Adipocyte (in vitro differentiated cells): ENCODE data around the gene PFKFB3.
"Not testable (repeated sequence)": the region's sequence is repeated elsewhere in the genome, so short reads cannot be mapped to it uniquely, and the experiment has no call there.

ENCODE experiments used
- DNase-seq: peaks from one replicate; pipeline ENCODE4 v3.0.0-alpha.2; 2015; ENCODE audit warnings: low read depth
- H3K27me3 ChIP-seq: replicated peaks from 2 replicates; pipeline ENCODE4 v1.7.0; 2013; ENCODE audit warnings: mild to moderate bottlenecking, low read length, moderate library complexity; ENCODE audit not compliant: control insufficient read depth, insufficient read depth
- H3K36me3 ChIP-seq: 2 replicates; pipeline ENCODE4 v1.7.0; 2013; ENCODE audit warnings: low read length, mild to moderate bottlenecking, moderate library complexity; ENCODE audit not compliant: control insufficient read depth, insufficient read depth, severe bottlenecking
- H3K4me1 ChIP-seq: 2 replicates; pipeline ENCODE4 v1.7.0; 2013; ENCODE audit warnings: mild to moderate bottlenecking, low read length, moderate library complexity; ENCODE audit not compliant: control insufficient read depth, insufficient read depth
- H3K4me3 ChIP-seq: 2 replicates; pipeline ENCODE4 v1.7.0; 2013; ENCODE audit warnings: mild to moderate bottlenecking, low read length, moderate library complexity
- H3K9ac ChIP-seq: 2 replicates; pipeline ENCODE4 v1.7.0; 2013; ENCODE audit warnings: mild to moderate bottlenecking, low read length, moderate library complexity
- H3K9me3 ChIP-seq: 2 replicates; pipeline ENCODE4 v1.7.0; 2013; ENCODE audit warnings: mild to moderate bottlenecking, low read length, moderate library complexity; ENCODE audit not compliant: control insufficient read depth

The PFKFB3 gene

DNA sequence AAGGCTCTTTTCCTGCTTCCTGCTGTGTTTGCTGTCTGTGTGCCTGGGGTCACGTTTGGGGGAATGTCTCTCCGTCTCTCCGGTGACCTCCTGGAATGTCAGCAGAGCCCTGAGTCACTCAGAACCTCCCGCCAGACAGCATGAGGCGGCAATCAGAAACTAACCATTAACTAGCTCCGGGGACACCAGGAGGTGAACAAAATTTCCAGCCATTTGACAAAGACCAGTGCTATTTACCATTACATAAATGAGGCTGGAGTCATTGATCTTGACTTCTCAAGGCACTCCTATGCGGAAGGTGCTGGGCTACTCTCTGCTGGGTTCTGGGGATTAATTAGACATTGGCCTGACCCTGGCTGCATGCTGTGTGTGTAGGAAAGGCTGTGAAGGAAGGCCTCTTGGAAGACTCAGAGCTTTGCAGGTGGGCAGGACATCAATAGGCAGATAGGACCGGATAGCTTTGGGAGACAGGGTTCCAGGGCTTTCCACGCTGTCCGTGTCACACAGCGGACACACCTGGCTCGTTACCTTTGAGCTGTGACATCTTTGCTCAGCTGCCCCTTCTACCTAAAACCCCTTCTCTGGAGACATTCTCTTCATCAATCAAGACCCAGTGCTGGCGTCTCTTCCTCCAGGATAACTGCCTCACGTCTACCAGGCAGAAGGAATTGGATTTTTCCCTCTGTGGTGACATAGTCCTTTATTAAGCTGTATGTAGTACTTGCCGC is 77.0 kb downstream of the PFKFB3 start:
- DNase-seq, result peak; percentile 62

DNA sequence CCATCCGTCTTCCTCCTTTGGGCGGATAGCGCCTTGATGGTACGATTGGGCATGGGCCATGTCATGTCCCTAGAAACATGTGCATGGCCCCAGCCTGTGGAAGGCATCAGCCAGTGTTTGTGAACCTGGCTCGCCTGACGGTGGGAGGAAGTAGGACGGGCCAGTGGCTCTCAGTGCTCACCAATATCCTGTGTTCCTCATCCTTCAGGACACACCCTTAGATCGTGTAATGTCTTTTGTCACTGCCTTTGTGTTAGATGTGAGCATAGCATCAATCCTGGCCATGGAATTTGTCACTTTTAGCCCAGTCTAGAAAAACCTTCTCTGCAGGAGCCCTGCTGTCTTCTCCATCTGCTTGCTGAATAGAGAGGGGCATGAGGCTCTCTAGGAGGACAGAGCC is 77.6 kb downstream of the PFKFB3 start:
- DNase-seq, result no peak
- Histone ChIP-seq H3K4me1 (peaks cover 13% of the 10 kb centered on the region), H3K36me3 (no peaks in the 10 kb centered on the region)

More for the DNA sequence above, 77.0 kb downstream of the PFKFB3 start:
- Histone ChIP-seq H3K4me3 (no peak overlapping the region), H3K9ac (peak overlapping the region; percentile 57), H3K9me3 (no peaks in the 10 kb centered on the region), H3K4me1 (peaks cover 18% of the 10 kb centered on the region), H3K36me3 (no peaks in the 10 kb centered on the region), H3K27me3 (no peaks in the 10 kb centered on the region)

DNA sequence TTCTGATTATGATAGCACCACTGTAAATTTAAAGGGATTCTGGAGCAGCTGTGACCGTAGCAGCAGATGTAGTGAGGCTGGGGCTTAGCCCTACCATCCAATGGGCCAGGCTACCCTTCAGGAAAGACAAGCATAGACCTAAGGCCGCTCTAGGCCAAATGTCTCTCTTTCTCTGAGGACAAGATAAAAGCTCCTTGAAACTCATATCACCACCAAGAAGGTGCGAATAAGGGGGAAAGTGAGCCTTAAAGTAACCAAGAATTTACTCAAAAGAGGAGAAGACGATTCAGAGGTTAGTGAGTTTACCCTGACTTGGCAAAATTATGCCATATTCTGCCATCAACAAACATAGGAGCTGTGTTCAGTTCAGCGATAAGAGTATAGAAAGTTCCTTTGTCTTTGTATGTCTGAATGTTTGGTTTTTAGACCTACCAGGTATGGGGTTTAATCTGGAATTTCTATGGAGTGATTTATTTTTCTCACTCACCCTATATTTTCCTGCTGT is 79.8 kb downstream of the PFKFB3 start:
- Histone ChIP-seq H3K4me1 (peaks cover 7% of the 10 kb centered on the region), H3K27me3 (no peaks in the 10 kb centered on the region), H3K36me3 (no peaks in the 10 kb centered on the region), H3K9ac (no peak overlapping the region), H3K4me3 (no peak overlapping the region), H3K9me3 (no peaks in the 10 kb centered on the region)
- DNase-seq, result no peak

More for the DNA sequence above, 77.6 kb downstream of the PFKFB3 start:
- H3K4me3 ChIP-seq, result no peak overlapping the region
- no peaks in the 10 kb centered on the region for H3K27me3 ChIP-seq
- no peak overlapping the region for H3K9ac ChIP-seq
- H3K9me3 ChIP-seq, result no peaks in the 10 kb centered on the region

DNA sequence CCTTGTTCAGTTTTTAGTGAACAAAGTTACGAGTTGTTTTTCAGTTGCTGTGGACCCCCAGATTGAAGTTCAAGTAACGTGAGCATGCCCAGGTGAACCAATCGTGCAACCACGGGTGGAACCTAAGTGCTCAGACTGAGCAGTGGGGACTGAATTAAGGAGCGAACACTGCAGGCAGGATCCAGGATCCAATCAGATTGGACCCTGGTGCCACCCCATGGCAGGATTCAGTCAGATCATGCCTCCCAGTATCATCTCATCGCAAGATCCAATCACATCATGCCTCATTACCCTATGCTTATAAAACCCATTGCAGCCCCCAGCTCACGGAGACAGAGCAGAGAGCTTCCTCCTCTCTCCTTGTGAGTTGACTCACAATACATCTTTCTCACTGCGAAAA is 80.9 kb downstream of the PFKFB3 start:
- Histone ChIP-seq H3K4me1 (peaks cover 7% of the 10 kb centered on the region), H3K9ac (no peak overlapping the region), H3K4me3 (no peak overlapping the region), H3K27me3 (no peaks in the 10 kb centered on the region), H3K9me3 (no peaks in the 10 kb centered on the region), H3K36me3 (no peaks in the 10 kb centered on the region)
- DNase-seq, result no peak

DNA sequence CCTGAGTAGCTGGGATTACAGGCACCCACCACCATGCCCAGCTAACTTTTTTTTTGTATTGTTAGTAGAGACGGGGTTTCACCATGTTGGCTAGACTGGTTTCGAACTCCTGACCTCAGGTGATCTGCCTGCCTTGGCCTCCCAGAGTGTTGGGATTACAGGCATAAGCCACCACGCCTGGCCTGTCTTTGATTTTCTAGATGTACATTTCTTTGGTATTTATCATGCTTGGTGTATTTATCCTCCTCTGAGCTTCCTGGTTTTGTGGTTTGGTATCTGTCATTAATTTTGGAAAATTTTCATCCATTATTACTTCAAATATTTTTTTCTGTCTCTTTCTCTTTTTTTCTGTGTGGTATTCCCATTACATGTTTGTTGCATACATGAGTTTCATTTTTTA is 87.9 kb downstream of the PFKFB3 start:
- DNase-seq, H3K4me1 ChIP-seq, H3K27me3 ChIP-seq, H3K9ac ChIP-seq, H3K36me3 ChIP-seq, H3K9me3 ChIP-seq, H3K4me3 ChIP-seq: not testable (repeated sequence)

DNA sequence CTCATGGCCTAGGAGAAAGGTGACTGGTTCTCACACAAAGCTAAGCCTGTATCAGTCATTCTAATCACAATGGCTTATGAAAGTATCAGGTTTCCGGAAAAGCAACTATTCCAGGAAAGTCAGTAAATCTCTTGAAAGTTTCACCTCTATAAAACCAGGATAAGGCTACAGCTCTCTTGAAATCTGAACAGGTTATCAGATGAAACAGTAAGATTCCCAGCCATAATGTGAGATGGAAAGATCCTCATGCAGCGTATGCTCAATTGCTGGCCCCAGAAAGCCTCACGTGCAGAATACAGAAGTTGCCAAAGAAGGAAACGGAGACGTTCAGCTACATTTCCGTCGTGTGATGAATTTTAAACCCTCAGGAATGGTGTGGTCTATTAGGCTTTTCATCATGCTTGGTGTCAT is 90.0 kb downstream of the PFKFB3 start:
- Histone ChIP-seq H3K4me3 (no peak overlapping the region), H3K4me1 (no peaks in the 10 kb centered on the region), H3K27me3 (no peaks in the 10 kb centered on the region), H3K9ac (no peak overlapping the region), H3K9me3 (no peaks in the 10 kb centered on the region), H3K36me3 (no peaks in the 10 kb centered on the region)
- DNase-seq, result no peak

DNA sequence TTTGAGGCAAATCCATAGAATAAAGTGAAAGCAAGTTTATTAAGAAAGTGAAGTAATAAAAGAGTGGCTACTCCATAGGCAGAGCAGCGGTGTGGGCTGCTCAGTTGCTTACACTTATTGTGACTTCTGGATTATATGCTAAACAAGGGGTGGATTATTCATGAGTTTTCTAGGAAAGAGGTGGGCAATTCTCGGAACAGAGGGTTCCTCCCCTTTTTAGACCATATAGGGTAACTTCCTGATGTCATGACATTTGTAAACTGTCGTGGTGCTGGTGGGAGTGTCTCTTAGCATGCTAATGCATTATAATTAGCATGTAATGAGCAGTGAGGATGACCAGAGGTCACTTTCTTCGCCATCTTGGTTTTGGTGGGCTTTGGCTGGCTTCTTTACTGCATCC is 93.7 kb downstream of the PFKFB3 start:
- H3K9me3 ChIP-seq, result not testable (repeated sequence)

DNA sequence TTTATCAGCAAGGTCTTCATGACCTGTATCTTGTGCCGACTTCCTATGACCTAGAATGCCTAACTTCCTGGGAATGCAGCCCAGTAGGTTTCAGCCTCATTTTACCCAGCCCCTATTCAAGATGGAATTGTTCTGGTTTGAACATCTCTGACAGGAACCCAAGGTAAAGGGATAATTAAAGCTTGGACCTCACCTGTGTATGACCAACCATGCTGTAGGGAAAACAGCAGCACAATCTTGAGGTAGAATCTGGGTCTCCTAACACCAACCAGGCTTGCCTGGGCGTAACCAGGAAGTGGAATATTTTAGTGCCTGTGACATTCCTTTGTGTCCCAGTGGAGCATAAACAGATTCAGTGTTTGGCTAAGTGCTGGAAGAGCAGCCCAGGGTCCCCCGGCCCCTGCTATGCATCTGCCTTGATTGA is 94.1 kb downstream of the PFKFB3 start:
- Histone ChIP-seq H3K4me3 (no peak overlapping the region), H3K9me3 (no peaks in the 10 kb centered on the region), H3K9ac (no peak overlapping the region), H3K4me1 (no peaks in the 10 kb centered on the region), H3K27me3 (peaks cover 3% of the 10 kb centered on the region), H3K36me3 (no peaks in the 10 kb centered on the region)
- DNase-seq, result no peak

More for the DNA sequence above, 93.7 kb downstream of the PFKFB3 start:
- H3K36me3 ChIP-seq, DNase-seq, H3K27me3 ChIP-seq, H3K4me1 ChIP-seq, H3K4me3 ChIP-seq, H3K9ac ChIP-seq: not testable (repeated sequence)

DNA sequence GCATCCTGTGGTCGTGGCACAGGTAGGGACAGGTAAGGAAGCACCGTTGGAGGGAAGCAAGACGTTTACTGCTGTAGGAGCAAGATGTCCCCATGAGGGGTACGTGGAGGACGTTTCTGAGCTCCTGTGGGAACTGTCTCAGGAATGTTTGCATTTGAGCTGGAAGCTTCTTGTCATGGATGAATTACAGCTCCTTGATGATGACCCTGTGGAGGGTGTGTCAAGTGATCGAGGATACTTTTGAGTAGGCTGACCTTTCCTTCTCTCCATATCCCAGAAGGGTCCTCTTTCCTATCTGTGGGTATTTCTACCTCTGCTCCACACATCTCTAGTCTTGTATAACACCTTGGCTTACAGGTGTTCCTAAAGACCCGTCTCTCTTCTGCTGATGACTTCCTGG is 94.8 kb downstream of the PFKFB3 start:
- Histone ChIP-seq H3K27me3 (peaks cover 3% of the 10 kb centered on the region), H3K36me3 (no peaks in the 10 kb centered on the region), H3K9me3 (no peaks in the 10 kb centered on the region), H3K4me1 (no peaks in the 10 kb centered on the region), H3K4me3 (no peak overlapping the region), H3K9ac (no peak overlapping the region)
- no peak for DNase-seq

DNA sequence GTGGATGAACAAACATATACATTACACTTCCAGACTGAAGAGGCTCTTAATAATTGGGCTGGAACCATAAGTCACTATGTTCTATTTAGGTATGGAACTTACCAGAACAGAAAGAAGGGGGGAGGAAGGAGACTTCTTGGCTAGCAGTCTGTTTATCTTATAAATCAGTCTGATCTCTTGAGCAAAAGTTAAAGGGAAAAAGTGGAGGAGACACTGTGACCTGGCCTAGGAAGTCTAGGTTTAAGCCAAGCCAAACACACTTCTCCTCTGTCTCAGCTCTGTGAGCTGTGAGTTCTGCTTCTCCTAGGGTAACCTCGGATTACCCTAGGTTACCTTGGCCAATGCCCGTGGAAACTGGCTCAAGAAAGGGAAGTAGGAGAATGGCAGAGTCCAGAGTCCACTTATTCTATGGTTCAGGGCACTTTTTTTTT is 95.2 kb downstream of the PFKFB3 start:
- H3K27me3 ChIP-seq, result peaks cover 3% of the 10 kb centered on the region
- H3K9me3 ChIP-seq, result no peaks in the 10 kb centered on the region

DNA sequence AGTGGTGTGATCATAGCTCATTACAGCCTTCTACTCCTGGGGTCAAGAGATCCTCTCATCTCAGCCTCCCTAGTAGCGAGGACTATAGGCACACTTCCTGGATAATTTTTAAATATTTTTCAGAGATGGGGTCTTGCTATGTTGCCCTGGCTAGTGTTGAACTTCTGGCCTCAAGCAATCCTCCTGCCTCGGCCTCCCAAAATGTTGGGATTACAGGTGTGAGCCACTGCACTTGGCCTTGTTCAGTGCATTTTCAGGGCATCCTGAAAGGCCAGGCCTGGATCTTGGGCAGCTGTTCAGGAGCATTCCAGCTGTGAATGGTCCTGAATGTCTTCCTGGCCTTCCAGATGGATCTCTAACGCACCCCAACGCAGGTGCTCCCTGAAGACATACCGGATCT is 95.7 kb downstream of the PFKFB3 start:
- no peak overlapping the region for H3K9ac ChIP-seq
- H3K27me3 ChIP-seq, result peaks cover 3% of the 10 kb centered on the region
- no peaks in the 10 kb centered on the region for H3K36me3 ChIP-seq

More for the DNA sequence above, 95.2 kb downstream of the PFKFB3 start:
- H3K4me1 ChIP-seq, result no peaks in the 10 kb centered on the region
- H3K4me3 ChIP-seq, result no peak overlapping the region
- peak; percentile 21 for DNase-seq
- H3K36me3 ChIP-seq, result no peaks in the 10 kb centered on the region
- H3K9ac ChIP-seq, result no peak overlapping the region

DNA sequence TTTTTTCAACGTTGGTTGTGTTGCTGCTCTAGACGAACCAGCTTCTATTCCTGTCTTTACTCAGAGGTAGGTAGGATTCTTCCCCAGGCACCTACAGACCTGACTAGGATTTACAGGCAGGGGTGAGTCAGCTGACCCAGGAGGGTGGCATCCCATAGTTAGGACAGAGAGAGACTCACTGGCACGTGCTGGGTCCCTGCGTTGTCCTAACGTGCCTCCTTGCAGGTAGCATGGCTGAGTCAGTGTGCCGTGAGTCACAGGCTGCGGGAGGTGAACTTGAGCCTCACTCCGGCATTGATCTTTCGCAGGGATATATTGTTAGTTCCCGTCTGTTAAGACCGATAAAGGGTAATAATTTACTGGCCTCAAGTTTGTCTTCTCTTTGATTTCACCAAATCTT is 96.5 kb downstream of the PFKFB3 start:
- Histone ChIP-seq H3K4me3 (no peak overlapping the region), H3K9me3 (no peaks in the 10 kb centered on the region), H3K36me3 (no peaks in the 10 kb centered on the region), H3K9ac (no peak overlapping the region), H3K4me1 (no peaks in the 10 kb centered on the region), H3K27me3 (peaks cover 3% of the 10 kb centered on the region)
- no peak for DNase-seq

More for the DNA sequence above, 95.7 kb downstream of the PFKFB3 start:
- DNase-seq, result no peak
- Histone ChIP-seq H3K9me3 (no peaks in the 10 kb centered on the region), H3K4me1 (no peaks in the 10 kb centered on the region), H3K4me3 (no peak overlapping the region)
